ENCODE data around the gene GIMAP2.
"Not testable (repeated sequence)": the region's sequence is repeated elsewhere in the genome, so short reads cannot be mapped to it uniquely, and the experiment has no call there.

GIMAP2 gene

DNA sequence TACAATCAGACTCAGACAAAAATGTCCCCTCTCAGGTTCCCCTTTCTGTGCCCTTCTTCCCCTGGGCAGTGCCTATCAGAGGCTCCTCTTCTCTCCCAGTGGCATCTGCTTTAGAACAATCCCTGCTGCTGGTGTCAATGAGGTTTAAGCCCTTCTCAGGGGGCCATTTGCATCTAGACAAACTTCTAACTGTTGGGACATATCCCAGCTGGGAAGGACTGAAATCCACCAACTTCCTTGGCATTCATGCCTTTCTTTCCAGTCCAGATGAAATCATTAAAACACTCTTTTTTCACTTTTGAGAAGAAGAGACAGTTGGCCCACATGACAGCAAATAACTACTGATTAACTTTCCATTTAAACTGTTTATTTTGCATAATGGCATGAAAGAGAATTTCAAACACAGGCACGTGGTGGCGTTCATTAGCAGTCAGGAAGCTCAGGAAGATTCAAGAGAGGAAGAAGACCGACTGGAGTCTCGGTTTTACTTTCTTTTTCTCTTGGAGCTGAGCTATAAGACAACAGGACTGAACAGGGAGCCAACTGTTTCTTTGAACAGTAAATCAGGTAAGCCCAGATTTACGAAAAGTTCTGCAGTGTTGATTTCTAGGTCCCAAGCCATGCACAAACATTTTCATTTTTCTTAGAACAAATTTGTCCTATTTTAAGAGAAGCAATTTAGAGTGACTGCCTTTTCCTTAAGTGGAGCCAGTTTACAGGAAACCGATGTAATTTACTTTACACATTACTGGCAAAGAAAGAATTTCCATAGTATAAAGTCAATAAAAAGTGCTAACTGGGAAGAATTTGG lies at the start of gene GIMAP2:
TSS of gene GIMAP2 (plus strand) at position 488 of the 811 bp plus-strand sequence. CDS start 1,354 bp downstream, outside the sequence.
- no peak for DNase-seq (ENCODE audit: low spot score)

DNA sequence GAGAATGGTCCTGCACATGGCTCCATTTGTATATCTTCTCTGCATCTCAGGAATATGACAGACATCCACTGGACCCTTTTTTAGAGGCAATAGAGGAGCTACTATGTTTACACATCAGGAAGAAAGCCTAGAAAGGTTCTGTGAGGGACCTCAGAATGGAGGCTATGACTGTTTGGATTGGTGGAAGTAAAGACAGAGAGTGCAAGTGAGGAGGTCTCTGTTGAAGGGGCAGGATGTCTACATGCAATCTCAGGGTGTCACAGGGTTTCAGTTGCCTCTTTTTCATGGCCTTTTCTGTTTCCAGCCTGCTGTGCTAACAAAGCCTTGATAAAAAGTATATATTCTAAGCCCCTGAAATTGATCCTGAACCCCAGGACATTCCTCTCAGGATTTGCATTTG lies 43.7 kb upstream of the GIMAP2 start:
- DNase-seq (ENCODE audit: low spot score) = no peak

DNA sequence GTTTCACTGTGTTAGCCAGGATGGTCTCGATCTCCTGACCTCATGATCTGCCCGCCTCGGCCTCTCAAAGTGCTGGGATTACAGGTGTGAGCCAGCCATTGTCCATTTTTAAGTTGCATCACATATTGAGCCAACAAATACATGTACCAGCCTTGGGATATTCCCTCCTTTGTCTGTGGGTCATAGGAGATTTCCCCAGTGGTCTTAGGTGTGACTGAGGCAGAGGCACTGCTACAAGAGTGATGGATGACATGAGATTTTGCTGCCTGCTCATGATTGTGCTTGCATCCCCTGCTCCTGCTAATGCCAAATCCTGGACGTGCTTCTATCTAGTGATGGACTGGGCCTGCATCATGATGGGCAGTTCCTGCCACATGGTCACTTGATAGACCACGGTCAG lies 42.6 kb upstream of the GIMAP2 start:
- DNase-seq (ENCODE audit: low spot score) = no peak

DNA sequence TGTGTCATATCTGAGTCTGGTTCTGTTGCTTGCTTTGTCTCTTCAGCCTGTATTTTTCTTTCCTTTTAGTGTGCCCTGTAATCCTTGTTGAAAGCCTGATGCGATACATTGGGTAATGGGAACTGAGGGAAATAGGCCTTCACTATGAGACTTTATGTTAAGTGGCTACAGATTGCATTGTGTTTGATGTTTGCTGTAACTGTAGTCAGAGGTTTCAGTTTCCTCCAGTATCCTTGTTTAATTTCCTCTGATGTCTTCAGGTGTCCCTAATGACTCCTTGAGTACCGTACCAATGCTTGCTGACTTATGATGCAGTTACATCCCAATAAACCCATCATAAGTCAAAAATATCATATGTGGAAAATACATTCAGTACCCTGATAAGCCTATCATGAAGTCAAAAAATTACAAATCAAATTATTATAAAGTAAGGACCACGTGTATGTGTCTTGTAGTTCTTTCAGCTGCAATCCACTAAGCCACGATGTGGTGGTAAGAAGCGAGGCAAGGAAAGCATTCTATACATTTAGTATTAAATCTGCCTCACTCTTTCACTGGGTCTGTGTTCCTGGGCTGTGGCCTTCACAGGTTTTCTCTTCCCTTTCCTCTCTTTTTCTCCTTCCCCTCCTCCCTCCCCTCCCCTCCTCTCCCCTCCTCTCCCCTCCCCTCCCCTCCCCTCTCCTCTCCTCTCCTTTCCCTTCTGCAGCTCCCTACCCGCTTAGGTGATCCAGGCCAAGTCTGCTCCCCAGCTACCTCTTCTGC lies 40.1 kb upstream of the GIMAP2 start:
- DNase-seq (ENCODE audit: low spot score) = no peak

DNA sequence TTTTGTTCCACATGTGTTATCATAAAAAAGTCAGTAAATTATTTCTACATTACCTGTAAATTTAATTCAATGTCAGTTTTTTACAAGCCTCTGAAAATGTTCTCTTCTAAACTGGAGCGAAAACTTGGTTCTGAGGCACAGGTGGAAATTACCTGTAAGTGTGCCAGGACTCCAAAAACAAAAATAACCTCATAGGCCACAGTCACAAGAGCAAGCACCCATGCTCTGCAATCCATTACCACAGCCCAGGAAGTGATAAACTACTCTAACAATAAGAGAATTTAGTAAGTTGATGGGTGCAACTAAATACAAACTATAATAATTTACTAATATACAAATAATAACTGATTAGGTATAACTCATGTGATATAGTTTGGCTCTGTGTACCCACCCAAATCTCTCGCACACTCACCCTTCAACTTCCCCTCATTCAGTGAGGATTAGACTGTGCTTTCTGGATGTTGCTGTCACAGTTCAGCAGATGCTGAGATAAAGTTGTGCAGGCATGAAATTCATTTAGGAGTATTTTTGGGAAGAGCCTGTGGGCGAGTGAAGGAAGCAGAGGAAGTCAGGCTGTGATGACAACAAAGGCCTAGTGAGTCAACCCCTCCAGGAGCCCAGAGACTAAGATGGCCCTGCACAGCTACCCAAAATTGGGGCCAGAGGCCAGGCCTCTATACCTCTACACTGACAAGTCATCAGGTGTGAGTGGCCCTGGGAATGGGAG lies 37.0 kb upstream of the GIMAP2 start:
- DNase-seq (ENCODE audit: low spot score) = no peak

DNA sequence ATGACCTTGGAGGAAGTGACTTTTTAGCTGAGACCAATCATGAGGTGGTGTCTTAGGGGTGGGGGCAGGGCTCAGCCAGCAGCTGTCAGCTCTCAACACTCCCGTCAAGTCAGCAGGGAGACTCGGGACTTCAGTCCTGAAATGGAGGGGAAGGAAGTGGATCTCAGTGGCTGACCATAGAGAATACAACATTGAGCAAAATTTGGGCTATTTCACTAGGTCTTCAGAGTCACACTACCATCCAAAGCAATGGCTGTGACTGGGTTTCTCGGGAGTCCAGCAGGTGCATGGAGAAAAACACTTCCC lies 36.5 kb upstream of the GIMAP2 start:
- no peak for DNase-seq (ENCODE audit: low spot score)

DNA sequence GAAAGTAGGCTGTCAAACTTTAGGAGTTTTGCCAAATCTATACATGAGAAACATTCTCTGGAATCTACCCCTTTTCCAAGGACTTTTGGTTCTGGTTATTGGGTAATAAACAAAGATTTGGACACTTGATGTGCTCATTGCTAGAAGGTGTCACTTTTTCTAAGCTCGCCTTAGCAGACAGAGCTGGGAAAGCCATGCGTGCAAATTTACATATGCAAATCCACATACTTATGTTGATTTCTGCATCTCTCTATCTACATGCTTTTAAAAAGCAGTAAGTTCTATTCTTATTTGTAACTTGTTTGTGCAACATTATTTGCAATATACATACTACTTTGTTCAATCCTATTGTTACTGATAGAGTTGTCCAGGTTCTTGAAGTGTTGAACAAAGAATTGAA lies 30.8 kb upstream of the GIMAP2 start:
- no peak for DNase-seq (ENCODE audit: low spot score)

DNA sequence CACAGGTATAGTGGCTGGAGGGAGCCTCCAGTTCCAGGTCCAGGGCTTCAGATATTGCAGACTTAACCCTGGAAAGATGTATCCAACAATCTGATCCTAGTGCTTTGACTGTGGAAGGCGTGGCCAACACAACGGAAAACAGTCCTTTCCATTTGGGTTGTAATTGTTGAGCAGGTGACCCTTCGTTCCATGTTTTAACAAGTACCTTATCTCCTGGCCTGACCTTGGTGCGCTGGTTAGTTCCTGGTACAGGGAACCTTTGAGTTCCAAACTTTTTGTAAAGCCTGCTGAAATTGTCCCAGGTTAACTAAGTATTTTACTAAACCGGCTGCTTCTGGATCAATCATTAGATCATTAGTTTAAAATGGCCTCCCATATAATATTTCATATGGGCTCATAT lies 29.5 kb upstream of the GIMAP2 start:
- DNase-seq (ENCODE audit: low spot score) = no peak

DNA sequence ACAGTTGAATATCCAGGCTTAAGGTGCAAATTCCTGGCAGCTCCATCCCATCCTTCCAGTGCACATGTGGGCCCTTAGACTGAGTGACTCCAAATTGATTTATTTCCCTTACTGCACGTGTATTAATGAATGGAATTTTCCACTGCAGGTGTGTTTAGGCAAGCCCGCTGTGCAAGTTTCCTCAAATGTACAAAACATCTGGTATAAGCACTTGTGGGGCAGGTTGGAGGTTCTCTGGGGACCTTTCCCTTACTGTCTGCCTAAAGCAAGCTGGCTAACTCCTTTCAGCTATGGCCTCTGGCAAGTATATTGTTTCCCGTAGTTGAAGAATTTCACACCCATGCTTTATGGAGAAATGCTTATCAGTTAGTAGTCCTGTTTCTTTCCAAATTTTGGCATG lies 28.0 kb upstream of the GIMAP2 start:
- no peak for DNase-seq (ENCODE audit: low spot score)

DNA sequence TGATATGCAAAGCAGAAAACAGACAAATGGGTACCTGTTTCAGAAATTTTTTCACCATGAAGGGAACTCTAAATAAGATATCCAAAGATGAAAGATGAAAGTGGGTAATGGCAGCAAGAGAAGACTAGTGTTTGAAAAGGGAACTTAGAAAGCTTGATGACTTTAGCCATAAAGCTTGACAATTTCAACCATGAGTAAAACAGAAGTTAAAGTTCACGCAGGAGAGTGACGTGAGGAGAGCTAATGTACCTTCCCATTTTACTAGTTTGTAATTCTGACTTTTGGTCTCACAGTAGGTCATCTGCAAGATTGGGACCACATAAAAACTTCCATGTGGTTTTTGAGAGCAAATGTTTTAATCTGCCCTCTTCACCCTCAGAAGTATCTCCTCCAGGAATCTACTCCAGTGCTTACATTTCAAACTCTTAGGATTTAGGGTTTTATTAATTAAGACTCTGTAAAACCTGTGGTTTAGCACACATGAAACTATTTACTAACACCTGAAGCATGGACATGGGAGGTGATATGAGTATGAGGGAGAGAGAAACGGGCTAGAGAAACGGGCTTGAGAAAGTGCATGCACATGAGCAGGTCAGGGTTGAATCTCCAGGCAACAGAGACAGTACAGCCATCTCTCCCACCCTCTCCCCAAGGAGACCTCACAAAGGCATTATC lies 24.4 kb upstream of the GIMAP2 start:
- DNase-seq (ENCODE audit: low spot score) = no peak

DNA sequence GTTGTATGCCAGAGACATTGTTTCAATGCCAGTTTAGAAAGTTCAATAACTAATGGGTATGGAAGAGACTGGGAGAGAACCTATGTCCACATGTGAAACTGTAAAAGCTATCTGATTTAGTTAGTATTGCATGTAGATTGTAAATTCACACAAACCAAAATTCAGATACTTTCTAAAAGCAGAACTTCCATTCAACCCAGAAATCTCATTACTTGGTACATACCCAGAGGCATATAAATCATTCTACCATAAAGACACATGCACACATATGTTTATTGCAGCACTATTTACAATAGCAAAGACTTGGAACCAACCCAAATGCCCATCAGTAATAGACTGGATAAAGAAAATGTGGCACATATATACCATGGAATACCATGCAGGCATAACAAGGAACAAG lies 22.7 kb upstream of the GIMAP2 start:
- not testable (repeated sequence) for DNase-seq (ENCODE audit: low spot score)

DNA sequence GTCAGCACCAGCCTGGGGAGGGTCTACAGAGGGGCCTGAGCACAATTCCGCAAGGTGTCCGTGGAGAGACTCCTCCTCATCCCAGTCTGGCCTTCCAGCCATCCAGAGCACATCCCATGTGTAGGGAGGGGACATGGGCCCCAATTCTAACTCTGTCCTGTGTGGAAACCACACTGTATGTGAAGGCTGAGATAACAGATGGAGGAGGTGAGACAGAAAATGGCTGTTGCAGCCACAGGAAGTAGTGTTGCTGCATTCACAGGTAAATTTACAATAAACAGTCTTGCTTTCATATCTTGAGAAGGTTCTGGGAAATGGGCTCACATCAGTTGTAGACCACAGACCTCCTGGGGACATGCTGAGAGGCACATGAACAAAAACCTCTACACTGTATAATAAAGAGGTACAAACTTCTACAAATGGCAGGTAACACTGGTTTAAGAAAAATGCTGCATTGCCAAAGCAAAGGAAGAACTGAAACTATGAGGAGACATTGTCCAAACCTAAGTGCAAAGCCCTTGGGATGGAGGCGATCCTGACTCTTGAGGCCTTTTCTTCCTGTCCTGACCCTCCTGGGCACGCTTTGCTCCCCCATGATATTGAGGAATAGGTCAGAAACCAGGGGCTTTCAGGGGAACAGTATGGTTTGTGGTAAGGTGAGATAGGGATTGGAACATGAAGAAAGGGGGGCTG lies 21.6 kb upstream of the GIMAP2 start:
- DNase-seq (ENCODE audit: low spot score) = no peak

DNA sequence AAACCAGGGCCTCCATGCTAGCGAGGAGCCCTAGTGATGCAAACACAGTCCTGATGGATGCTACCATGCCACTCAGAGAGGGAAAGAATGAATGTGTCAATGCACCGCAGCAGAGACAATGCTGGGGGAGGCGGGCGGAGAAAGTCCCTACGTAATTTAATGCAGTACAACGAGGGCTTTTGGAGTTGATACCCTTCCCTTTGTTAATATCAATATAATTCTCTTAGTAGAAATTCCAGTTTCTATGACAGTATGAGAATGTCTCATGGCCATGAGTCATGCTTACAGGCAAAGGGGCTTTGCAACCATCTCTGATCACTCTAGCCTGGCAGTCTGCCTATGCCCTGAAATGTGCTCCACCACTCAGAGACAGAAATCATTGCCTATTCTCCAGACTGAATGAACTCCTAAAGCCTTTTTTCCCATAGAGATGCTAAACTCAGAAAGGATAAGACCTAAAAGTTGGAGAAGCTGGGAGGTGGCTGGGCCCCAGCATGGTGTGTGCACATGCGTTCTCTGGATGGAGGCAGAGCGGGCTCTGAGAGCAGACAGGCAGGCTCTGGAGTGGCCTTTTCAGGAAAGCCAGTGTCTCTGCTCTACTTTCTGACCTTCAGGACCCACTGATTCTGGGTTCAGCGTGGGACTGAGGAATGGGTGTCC lies 20.3 kb upstream of the GIMAP2 start:
- DNase-seq (ENCODE audit: low spot score) = no peak

DNA sequence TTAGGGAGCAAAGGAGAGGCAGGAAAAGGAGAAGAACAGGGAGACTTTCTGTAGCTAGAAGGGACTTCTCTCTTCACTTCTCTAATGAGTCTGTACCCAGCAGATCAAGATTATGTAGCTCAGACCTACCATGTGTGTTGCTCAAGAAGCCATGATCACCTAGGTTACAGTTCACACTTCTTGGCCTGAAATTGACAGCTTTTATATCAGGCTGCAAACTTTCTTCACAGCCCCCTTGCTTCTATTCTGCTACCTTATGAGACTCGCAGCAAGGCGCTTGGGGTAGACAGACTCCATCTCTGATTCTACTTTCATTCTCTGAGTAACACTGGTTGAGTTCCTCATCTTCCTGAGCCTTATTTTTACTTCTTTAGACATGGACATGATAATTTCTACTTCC lies 19.6 kb upstream of the GIMAP2 start:
- DNase-seq (ENCODE audit: low spot score) = no peak

DNA sequence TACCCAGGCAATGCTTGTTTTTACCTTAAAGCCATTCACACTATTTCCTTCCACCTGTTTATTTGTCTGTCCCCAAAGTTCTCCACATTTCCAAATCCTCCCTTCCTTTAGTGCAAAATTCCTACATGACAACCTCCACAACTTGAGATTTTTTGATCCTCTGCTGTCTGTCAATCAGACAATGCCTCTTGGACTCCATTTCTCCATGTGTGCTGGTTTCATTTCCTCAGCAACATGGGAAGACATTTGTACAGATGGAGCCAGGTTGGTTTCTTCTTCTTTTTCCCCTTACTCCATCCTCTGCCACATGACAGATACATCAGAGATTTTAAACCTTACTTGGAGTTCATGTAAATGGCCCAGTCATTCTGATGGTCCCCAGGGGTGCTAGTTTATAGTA lies 19.1 kb upstream of the GIMAP2 start:
- DNase-seq (ENCODE audit: low spot score) = no peak

DNA sequence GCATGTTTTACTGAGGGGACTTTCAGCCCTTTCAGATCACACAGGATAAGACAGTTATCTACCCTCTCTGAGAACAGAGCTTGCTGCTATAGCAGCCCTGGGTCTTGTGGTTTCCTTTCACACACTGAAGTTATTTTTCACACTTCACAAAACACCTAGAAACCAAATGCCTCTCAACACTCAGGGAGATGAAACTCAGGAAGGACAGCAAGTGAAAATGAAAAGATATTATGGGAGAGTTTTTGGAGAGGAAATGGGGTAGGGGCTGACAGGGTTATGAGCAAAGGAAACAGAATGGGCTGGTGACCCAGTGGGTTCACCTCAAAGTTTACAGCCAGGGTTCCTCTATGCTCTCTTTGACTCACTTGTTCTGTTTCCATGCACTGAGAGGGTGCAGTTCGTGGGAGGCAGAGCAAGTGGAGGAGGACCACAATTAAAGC lies 17.0 kb upstream of the GIMAP2 start:
- no peak for DNase-seq (ENCODE audit: low spot score)

DNA sequence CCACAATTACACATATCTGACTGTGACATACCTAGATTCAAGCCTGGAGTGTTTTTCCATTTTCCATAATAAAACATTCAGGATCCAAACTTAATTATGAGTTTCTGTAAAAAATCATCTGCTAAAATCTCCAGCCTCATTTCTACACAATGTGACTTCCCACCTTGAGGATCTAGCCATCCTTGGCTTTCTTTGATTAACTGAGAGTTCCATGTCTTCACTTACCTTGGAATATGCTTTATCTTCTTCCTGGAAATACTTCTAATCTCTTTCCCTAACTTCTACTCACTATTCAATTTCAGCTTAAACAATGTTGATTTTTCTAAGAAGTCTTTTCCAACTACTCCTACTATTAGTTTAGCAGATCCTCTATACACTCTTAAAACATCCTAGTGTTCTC lies 16.5 kb upstream of the GIMAP2 start:
- no peak for DNase-seq (ENCODE audit: low spot score)

DNA sequence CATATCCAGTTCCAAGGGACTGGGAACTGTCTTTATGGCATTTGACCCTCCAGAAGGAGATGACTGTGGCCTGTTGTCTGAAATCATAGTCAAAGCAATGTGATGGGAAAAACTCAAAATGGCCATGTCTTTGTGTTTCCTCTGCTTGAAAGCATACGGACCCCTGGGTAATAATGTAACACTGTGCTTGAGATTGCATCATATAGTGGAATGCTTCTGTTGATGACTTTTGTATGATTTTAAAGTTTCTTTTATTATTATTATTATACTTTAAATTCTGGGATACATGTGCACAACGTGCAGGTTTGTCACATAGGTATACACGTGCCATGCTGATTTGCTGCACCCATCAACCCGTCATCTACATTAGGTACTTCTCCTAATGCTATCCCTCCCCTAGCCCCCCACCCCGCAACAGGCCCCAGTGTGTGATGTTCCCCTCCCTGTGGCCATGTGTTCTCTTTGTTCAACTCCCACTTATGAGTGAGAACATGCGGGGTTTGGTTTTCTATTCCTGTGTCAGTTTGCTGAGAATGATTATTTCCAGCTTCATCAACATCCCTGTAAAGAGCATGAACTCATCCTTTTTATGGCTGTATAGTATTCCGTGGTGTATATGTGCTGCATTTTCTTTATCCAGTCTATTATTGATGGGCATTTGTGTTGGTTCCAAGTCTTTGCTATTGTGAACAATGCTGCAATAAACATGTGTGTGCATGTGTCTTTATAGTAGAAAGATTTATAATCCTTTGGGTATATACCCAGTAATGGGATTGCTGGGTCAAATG lies 13.5 kb upstream of the GIMAP2 start:
- not testable (repeated sequence) for DNase-seq (ENCODE audit: low spot score)

DNA sequence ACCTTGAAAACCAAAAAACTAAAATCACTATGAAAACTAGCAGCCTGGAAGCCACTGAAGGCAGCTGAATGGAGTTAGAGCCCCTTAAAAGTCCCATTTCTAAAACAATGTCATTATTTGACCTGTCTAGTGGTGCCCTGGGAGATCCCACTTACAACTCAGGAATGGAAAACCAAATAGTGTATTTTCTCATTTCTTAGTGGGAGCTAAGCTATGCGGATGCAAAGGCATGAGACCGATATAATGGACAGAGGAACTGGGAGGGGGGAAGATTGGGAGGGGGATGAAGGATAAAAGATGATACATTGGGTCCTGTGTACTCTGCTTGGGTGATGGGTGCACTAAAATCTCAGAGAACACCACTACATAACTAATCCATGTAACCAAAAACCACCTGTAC lies 9.8 kb upstream of the GIMAP2 start:
- no peak for DNase-seq (ENCODE audit: low spot score)

DNA sequence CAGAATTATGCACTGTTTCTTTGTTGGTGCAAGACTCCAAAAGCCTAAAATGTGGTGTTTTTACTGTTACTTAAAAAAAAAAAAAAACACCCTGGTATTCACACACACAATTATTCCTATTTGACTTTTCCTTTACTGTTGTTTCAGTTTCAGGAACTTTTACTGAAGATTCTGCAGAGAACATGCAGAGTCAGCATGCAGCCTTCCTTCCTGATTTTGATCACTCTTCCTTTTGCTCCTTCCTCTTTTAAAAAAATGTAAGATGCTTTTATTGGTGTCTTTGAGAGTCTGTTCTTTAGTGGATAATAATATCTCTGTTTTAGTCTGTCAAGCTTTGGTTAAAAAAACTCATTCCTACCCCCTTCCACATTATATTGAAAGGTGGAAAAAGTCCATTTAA lies 9.2 kb upstream of the GIMAP2 start:
- DNase-seq (ENCODE audit: low spot score) = not testable (repeated sequence)
